LoVo (cell line): Measurements from ENCODE around the gene TGFB1I1.
"Not testable (repeated sequence)": the region's sequence is repeated elsewhere in the genome, so short reads cannot be mapped to it uniquely, and the experiment has no call there.

Experiments
- DNase-seq: peaks from one replicate; pipeline ENCODE4 v3.0.0-alpha.2; 2016; ENCODE audit warnings: low spot score

TGFB1I1 gene

GRCh38 chr16:31517800-31518402 lies 45.9 kb downstream of the TGFB1I1 start:
- DNase-seq: no peak

GRCh38 chr16:31519759-31520431 lies 47.9 kb downstream of the TGFB1I1 start:
- DNase-seq: no peak

GRCh38 chr16:31521368-31521767 lies 49.4 kb downstream of the TGFB1I1 start:
- DNase-seq: no peak

GRCh38 chr16:31522071-31522470 lies 50.1 kb downstream of the TGFB1I1 start:
- DNase-seq: no peak

GRCh38 chr16:31523768-31524167 lies 51.8 kb downstream of the TGFB1I1 start:
- DNase-seq: not testable (repeated sequence)

GRCh38 chr16:31525113-31525512 lies 53.2 kb downstream of the TGFB1I1 start:
- no peak for DNase-seq
